CD4-positive, alpha-beta T cell treated with Interleukin-6 at 100 ng/mL for 8 hours (primary cell): ENCODE measurements around the gene IL10RB.
"Not testable (repeated sequence)": the region's sequence is repeated elsewhere in the genome, so short reads cannot be mapped to it uniquely, and the experiment has no call there.

Experiments used
- DNase-seq: peaks from one replicate; pipeline ENCODE4 v3.0.0-alpha.2; 2020; ENCODE audit warnings: mixed read lengths, low spot score

IL10RB gene

GRCh38 chr21:33302055-33302454 is 35.9 kb downstream of the IL10RB start:
- DNase-seq: no peak

- DNase-seq: no peak
Observed at GRCh38 chr21:33302796-33303195, 36.6 kb downstream of the IL10RB start.

- DNase-seq: no peak
Observed at GRCh38 chr21:33305344-33305671, 39.1 kb downstream of the IL10RB start.

- DNase-seq: no peak
Observed at GRCh38 chr21:33305938-33306337, 39.8 kb downstream of the IL10RB start.

GRCh38 chr21:33308586-33309490 is 42.7 kb downstream of the IL10RB start:
- DNase-seq: peak; percentile 40

GRCh38 chr21:33309778-33310177 is 43.6 kb downstream of the IL10RB start:
- no peak for DNase-seq

- no peak for DNase-seq
Observed at GRCh38 chr21:33312121-33312520, 46.0 kb downstream of the IL10RB start.

- DNase-seq: no peak
Observed at GRCh38 chr21:33313183-33313582, 47.0 kb downstream of the IL10RB start.

- DNase-seq: no peak
Observed at GRCh38 chr21:33313611-33314010, 47.4 kb downstream of the IL10RB start.

GRCh38 chr21:33314111-33314510 is 47.9 kb downstream of the IL10RB start:
- DNase-seq: no peak

- no peak for DNase-seq
Observed at GRCh38 chr21:33315946-33316710, 50.0 kb downstream of the IL10RB start.

- no peak for DNase-seq
Observed at GRCh38 chr21:33317145-33317544, 51.0 kb downstream of the IL10RB start.

GRCh38 chr21:33317786-33318486 is 51.8 kb downstream of the IL10RB start:
- no peak for DNase-seq

- DNase-seq: not testable (repeated sequence)
Observed at GRCh38 chr21:33321005-33321404, 54.8 kb downstream of the IL10RB start.

- not testable (repeated sequence) for DNase-seq
Observed at GRCh38 chr21:33323610-33324009, 57.4 kb downstream of the IL10RB start.

- DNase-seq: peak; percentile 99
Observed at GRCh38 chr21:33324291-33325221, 58.4 kb downstream of the IL10RB start, which contains the start of gene IFNAR1. TSS of gene IFNAR1 (plus strand) at chr21:33324970. CDS start at chr21:33325056, 86 bp downstream.

GRCh38 chr21:33325222-33326067 is 59.3 kb downstream of the IL10RB start:
- DNase-seq: peak; percentile 64

- DNase-seq: no peak
Observed at GRCh38 chr21:33327326-33327725, 61.2 kb downstream of the IL10RB start.

GRCh38 chr21:33327792-33328433 is 61.7 kb downstream of the IL10RB start:
- no peak for DNase-seq

- DNase-seq: no peak
Observed at GRCh38 chr21:33330726-33331125, 64.6 kb downstream of the IL10RB start.
